Kidney (tissue), 14 donors: ENCODE measurements around the gene HDAC9. TPM values are rescaled to one million over a fixed set of nuclear protein-coding genes. Genes with fewer than 3 reads are reported as not detected.

Experiments used
- DNase-seq, 5 donors: peaks; one replicate each; pipeline ENCODE4 v3.0.0-alpha.2; 2013 to 2020
- FAIRE-seq: peaks from 2 replicates; lab custom pipeline; 2012; peaks lifted over from hg19 to GRCh38; lab: Jason Lieb, UNC
- H3K27ac ChIP-seq, 2 donors: one replicate each; pipeline ENCODE4 v1.7.0; 2013; ENCODE audit warnings: low read depth in 2 of 2, low read length in 2 of 2, inconsistent platforms in 1 of 2
- H3K27me3 ChIP-seq: one replicate; pipeline ENCODE4 v1.7.1; 2013; ENCODE audit warnings: low read length, inconsistent platforms; ENCODE audit not compliant: control insufficient read depth, insufficient read depth
- H3K36me3 ChIP-seq, 3 donors: one replicate each; pipeline versions ENCODE4 v1.7.0 to v1.7.1; 2013; ENCODE audit warnings: low read length in 3 of 3, control low read depth in 1 of 3, inconsistent platforms in 1 of 3; ENCODE audit not compliant: insufficient read depth in 3 of 3, control insufficient read depth in 2 of 3
- H3K4me1 ChIP-seq, 3 donors: one replicate each; pipeline versions ENCODE4 v1.7.0 to v1.7.1; 2013; ENCODE audit warnings: low read length in 3 of 3, inconsistent platforms in 1 of 3, low read depth in 1 of 3; ENCODE audit not compliant: control insufficient read depth in 2 of 3, insufficient read depth in 2 of 3
- H3K4me3 ChIP-seq, 3 donors: one replicate each; pipeline versions ENCODE4 v1.7.0 to v1.8.1; 2013; ENCODE audit warnings: low read length in 3 of 3, control low read depth in 1 of 3, inconsistent platforms in 1 of 3
- H3K9ac ChIP-seq, 3 donors: one replicate each; pipeline versions ENCODE4 v1.7.0 to v1.7.1; 2013; ENCODE audit warnings: low read length in 3 of 3, control low read depth in 1 of 3, inconsistent platforms in 1 of 3
- H3K9me3 ChIP-seq, 3 donors: one replicate each; pipeline versions ENCODE4 v1.7.0 to v1.7.1; 2013; ENCODE audit warnings: low read length in 3 of 3, control low read depth in 1 of 3, inconsistent platforms in 1 of 3; ENCODE audit not compliant: control insufficient read depth in 2 of 3, insufficient read depth in 1 of 3
- CTCF ChIP-seq: IDR thresholded peaks from 3 replicates; pipeline ENCODE4 v1.5.1; 2012; ENCODE audit warnings: mild to moderate bottlenecking, moderate library complexity, borderline replicate concordance; ENCODE audit not compliant: insufficient read depth; ENCODE audit errors: extremely low read depth
- intact Hi-C: fragments of 100-400 bp; cut with DNase I; formaldehyde crosslinking; loops from one replicate; pipeline ENCODE4 v1.11.1; 2022
- polyA plus RNA-seq: library from polyadenylated mRNA; stranded (reverse); fragments of 350-450 nt; fragmentation: Illumina TruSeq; extraction: RNeasy Lipid Tissue Mini Kit (QIAGEN cat#74804); gene quantifications from one replicate; pipeline ENCODE4 v1.2.3, GENCODE V29; 2014; ENCODE audit warnings: low read depth, low replicate concordance; ENCODE audit not compliant: insufficient read depth
- total RNA-seq: library from RNA; stranded (reverse); fragmentation: NEBNext Ultra II Directional; extraction: Animal tissue kit (Norgen Biotek cat#: 25700); gene quantifications from one replicate; pipeline ENCODE4 v1.2.1, GENCODE V29; 2021
- donor health status: control.
- donor health status: control.
- donor health status: control.
- donor health status: control.
- donor health status: control.
- donor health status: DM: yes; HTN: yes; CAD: no.
- donor health status: Normal renal cell carcinoma (clear cell type).

Gene HDAC9
- total and polyA plus RNA-seq, 2 donors from 2014 or later = 2.1 to 22.1 TPM

GRCh38 chr7:18770154-18770811, 274.7 kb downstream of the HDAC9 start:
- TF ChIP-seq CTCF = no peak
- DNase-seq (no peak), FAIRE-seq (no peak)
- no peak overlapping the region for H3K4me3 ChIP-seq
- H3K27ac ChIP-seq = no peak overlapping the region
- H3K4me1 ChIP-seq = no peaks in the 10 kb centered on the region
- no peaks in the 10 kb centered on the region for H3K36me3 ChIP-seq
- H3K9me3 ChIP-seq = no peaks in the 10 kb centered on the region
- H3K27me3 ChIP-seq = no peaks in the 10 kb centered on the region
- intact Hi-C loops = no loop called here
- no peak overlapping the region for H3K9ac ChIP-seq

DNA sequence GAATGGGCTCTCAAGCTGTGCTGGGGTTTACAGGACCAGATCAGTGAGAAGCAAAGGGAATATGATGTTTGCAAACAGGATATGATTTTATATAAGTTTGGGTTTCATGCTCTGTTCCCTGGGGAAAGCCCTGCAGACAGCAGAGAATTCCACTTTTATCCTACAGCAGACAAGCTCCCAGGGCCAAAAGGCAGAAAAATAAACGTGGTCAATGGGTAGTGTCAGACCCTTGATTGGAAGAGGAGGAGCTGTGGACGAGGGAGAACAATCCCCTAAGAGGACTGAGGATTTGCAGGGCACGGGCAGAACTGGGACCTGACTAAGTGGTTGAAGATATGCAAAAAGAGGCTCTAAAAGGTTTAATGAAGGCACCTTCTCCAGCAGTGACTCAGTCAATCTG, 275.3 kb downstream of the HDAC9 start:
- no peak overlapping the region for H3K9ac ChIP-seq
- intact Hi-C loops = no loop called here

GRCh38 chr7:18771834-18772566, 276.5 kb downstream of the HDAC9 start:
- H3K9ac ChIP-seq = no peak overlapping the region
- no peak for FAIRE-seq
- no peak for DNase-seq

More for the DNA sequence above, 275.3 kb downstream of the HDAC9 start:
- TF ChIP-seq CTCF = no peak
- DNase-seq (no peak), FAIRE-seq (no peak)
- no peaks in the 10 kb centered on the region for H3K36me3 ChIP-seq
- no peak overlapping the region for H3K27ac ChIP-seq
- H3K27me3 ChIP-seq = no peaks in the 10 kb centered on the region
- H3K4me3 ChIP-seq = no peak overlapping the region
- no peaks in the 10 kb centered on the region for H3K4me1 ChIP-seq
- H3K9me3 ChIP-seq = no peaks in the 10 kb centered on the region

More at GRCh38 chr7:18771834-18772566, 276.5 kb downstream of the HDAC9 start:
- Histone ChIP-seq H3K27ac (no peak overlapping the region), H3K4me3 (no peak overlapping the region), H3K4me1 (no peaks in the 10 kb centered on the region), H3K27me3 (no peaks in the 10 kb centered on the region), H3K36me3 (no peaks in the 10 kb centered on the region), H3K9me3 (no peaks in the 10 kb centered on the region)
- intact Hi-C loops = no loop called here
- TF ChIP-seq CTCF = no peak
